Fibroblast of peridontal ligament (primary cell): Measurements from ENCODE around the gene ECE1.
A peak's percentile ranks its signal among the peaks of the same experiment; 100 is the strongest.
"Not testable (repeated sequence)": the region's sequence is repeated elsewhere in the genome, so short reads cannot be mapped to it uniquely, and the experiment has no call there.

ENCODE experiments used
- DNase-seq: peaks from one replicate; pipeline ENCODE4 v3.0.0-alpha.2; 2010; ENCODE audit errors: extremely low read depth

ECE1 gene

GRCh38 chr1:21185221-21185731 lies 105.0 kb downstream of the ECE1 start:
- no peak for DNase-seq

- no peak for DNase-seq
Observed at GRCh38 chr1:21184276-21184675, 106.0 kb downstream of the ECE1 start.

GRCh38 chr1:21182181-21182731 lies 108.0 kb downstream of the ECE1 start:
- DNase-seq: peak; percentile 81

- not testable (repeated sequence) for DNase-seq
Observed at GRCh38 chr1:21178271-21178670, 112.0 kb downstream of the ECE1 start.

- DNase-seq: peak; percentile 96
Observed at GRCh38 chr1:21176586-21177555, 113.4 kb downstream of the ECE1 start, which contains the start of gene EIF4G3. Gene EIF4G3, minus strand, starts transcription at chr1:21176897. Its CDS starts 174,155 bp downstream, at chr1:21002742.

GRCh38 chr1:21175670-21176581 lies 114.3 kb downstream of the ECE1 start:
- DNase-seq: no peak

- peak; percentile 42 for DNase-seq
Observed at GRCh38 chr1:21175324-21175669, 115.0 kb downstream of the ECE1 start.

- DNase-seq: peak; percentile 85
Observed at GRCh38 chr1:21174654-21175323, 115.5 kb downstream of the ECE1 start.

- no peak for DNase-seq
Observed at GRCh38 chr1:21174230-21174629, 116.0 kb downstream of the ECE1 start.

- DNase-seq: not testable (repeated sequence)
Observed at GRCh38 chr1:21173096-21173495, 117.2 kb downstream of the ECE1 start.

- peak; percentile 84 for DNase-seq
Observed at GRCh38 chr1:21170837-21171236, 119.4 kb downstream of the ECE1 start.

- DNase-seq: no peak
Observed at GRCh38 chr1:21168444-21168843, 121.8 kb downstream of the ECE1 start.
